ENCODE results near the gene URAD.

DNA sequence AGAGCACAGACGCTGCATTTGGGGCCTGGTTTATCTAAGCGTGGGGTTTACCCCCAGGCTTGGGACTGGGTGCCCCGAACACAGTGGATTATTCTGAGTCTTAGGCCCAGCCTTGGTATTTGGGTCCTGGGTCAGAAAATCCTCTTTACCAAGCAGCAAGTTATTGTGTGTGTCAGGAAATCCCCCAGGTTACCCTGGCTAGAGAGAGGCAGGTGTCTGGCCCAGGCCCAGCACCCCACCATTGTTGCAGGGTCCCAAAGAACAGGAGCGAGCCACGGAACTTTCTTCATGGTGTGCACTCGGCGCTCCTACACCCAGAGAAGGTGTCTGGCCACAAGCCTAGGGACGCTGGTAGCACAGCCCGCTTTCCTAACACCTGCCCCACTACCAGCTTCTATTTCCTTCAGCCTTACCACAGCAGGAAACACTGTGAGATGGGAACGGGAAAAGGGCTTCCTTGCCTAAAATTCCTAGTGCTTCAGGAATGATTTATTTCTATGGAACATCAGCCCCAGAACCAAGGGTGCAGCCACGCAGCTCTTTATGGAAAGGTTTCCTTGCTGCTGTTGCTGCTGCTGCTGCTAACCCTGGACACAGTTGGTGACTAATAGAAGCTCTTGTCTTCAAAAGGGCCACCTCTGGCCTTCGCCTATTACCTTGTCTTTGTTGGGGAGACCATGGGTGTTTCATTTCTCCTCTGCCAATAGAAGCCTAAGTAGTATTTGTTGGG is 12.0 kb downstream of the URAD start:
- TF ChIP-seq, protein P1, sequence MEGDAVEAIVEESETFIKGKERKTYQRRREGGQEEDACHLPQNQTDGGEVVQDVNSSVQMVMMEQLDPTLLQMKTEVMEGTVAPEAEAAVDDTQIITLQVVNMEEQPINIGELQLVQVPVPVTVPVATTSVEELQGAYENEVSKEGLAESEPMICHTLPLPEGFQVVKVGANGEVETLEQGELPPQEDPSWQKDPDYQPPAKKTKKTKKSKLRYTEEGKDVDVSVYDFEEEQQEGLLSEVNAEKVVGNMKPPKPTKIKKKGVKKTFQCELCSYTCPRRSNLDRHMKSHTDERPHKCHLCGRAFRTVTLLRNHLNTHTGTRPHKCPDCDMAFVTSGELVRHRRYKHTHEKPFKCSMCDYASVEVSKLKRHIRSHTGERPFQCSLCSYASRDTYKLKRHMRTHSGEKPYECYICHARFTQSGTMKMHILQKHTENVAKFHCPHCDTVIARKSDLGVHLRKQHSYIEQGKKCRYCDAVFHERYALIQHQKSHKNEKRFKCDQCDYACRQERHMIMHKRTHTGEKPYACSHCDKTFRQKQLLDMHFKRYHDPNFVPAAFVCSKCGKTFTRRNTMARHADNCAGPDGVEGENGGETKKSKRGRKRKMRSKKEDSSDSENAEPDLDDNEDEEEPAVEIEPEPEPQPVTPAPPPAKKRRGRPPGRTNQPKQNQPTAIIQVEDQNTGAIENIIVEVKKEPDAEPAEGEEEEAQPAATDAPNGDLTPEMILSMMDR (conservative IDR thresholded peaks at IDR 0.05; ENCODE audit: low read length) = no peak
- TF ChIP-seq EZH2phosphoT487 (IDR thresholded peaks at IDR 0.05; ENCODE audit: borderline replicate concordance) = no peak

Measured in Loucy (cell line).